Urothelium cell line (cell line): Measurements from ENCODE around the gene FOXP4.

ENCODE experiments used
- DNase-seq: peaks from one replicate; pipeline ENCODE4 v3.0.0; 2011; ENCODE audit warnings: low spot score, mixed read lengths
- FAIRE-seq: peaks from 2 replicates; lab custom pipeline; 2011; peaks lifted over from hg19 to GRCh38; lab: Jason Lieb, UNC

Gene FOXP4

DNA sequence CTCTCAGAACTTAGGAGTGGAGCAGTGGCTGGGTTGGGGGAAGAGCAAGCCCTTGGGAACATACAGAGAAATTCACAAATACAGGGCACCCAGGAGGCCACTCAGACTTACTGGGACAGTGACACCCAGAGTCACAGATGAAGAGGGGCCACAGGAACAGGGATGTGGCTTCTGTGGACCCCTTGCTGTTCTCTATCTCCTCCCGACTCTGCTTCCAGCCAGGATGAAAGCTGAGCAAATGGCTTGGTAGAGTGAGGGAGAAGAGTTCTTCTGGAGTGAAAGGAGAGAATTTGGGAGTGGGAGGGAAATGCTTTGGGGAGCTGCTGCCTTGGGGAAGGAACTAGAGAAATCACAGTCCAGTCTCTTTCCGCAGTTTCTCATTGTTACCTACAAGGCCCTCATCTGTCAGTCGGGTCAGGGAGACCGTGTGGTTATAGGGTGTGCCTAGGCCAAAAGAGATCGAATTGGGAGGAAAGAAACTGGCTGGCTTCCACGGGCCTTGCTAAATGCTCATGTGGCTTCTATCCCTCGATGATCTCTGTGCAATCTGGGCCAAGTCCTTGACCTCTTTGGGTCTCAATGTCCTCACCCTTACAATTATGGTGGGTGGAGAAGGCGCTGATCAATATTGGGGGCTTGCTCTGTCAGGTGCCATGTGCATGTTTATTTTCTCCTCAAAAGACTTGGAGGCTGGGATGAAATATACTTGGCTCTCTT is 17.0 kb downstream of the FOXP4 start:
- DNase-seq (no peak), FAIRE-seq (no peak)

DNA sequence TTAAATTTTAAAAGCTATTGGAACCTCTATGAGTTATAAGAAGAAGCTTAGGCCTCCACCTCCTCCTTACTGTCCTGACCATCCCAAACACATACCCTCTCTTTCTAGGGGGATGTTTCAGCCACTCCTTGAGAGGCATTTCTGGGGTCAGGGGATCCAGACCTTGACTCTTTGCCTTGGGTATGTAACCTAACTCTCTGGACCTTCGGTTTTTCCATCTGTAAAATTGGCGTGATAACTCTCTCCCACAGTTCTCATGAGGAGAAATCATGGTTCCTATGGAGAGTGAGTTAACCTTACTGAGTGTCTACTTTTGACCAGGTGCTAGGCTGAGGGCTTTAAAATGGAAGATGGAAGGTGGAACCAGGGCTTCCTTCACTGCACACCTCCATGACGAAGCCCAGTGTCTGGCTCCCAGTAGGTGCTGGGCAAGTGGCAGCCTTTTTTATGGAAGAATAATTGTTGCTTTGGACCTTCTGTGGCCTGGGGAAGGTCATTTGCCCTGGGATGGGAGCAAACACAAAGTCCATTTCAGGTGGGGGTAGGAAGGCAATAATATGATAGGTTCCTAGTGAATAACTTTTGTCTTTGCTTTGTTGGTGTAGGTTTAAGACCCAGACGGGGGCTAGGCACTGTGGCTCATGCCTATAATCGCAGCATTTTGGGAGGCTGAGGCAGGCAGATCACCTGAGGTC is 18.4 kb downstream of the FOXP4 start:
- FAIRE-seq (no peak), DNase-seq (no peak)

DNA sequence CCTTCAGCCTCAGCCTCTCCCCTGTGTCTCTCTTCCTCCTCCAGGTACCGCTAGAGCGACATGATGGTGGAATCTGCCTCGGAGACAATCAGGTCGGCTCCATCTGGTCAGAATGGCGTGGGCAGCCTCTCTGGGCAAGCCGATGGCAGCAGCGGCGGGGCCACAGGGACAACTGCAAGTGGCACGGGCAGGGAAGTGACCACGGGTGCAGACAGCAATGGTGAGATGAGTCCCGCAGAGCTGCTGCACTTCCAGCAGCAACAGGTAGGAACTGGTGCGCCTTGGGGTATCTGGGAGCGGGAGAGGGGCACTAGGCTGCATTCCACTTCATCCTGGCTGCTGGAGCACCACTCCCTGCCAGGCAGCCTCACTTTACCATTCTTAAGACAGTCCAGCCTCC is 19.5 kb downstream of the FOXP4 start:
- DNase-seq (no peak), FAIRE-seq (no peak)

DNA sequence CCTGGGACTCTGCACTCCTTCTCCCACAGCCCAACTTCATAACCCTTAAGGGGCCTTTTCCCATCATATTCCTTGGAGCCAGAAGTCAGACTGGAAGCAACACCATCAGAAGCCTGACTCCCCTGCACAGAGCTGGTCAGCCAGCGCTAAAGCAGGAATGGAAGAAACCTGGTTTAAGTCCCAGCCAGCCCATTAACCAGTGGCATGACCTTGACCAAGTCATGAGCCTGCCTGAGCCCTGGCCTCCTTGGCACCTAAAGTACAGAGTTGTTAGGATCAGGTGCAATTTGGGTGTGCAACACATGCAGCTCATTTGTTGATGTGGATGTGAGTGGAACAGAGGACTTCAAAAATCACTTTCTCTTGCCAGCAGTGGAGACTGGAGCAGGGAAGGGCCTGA is 20.8 kb downstream of the FOXP4 start:
- FAIRE-seq = no peak
- DNase-seq = no peak

DNA sequence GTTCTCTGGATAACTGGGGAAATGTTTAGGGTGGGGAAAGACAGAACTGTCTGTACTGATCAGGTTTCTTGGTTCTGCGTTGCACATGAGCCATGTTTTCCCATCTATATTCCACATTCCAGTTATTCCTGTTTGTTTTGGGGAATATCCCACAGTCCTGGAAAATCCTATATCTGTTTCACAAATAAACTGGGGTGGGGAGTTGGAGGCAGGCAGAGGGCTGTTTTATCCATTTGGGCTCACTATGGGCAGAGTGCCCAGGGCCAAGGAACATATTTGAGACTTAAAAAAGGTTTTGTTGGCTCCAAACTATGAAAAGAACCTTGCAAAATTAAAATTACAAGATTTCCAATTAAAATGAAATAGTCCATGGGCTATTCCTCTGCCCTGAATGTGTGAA is 21.5 kb downstream of the FOXP4 start:
- no peak for FAIRE-seq

DNA sequence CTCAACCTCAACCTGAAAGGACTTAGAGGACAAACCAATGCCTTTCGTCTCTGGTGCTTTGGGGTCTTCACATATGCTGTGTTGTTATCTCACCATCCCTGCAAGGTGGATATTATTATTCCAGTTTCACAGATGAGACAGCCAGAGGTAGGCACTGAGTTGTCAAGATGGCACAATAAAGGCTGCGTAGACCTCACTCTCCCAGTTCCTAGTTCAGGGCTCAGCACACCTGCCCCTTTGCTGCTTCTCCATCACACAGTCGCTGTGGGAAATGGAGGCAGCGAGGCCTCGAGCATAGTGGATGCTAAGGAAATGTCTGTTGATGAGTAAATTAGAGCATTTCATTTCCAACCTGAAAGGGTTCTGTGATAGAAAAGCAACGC is 22.0 kb downstream of the FOXP4 start:
- FAIRE-seq = peak; percentile 42
- DNase-seq = no peak

More for the DNA sequence above, 21.5 kb downstream of the FOXP4 start:
- no peak for DNase-seq

DNA sequence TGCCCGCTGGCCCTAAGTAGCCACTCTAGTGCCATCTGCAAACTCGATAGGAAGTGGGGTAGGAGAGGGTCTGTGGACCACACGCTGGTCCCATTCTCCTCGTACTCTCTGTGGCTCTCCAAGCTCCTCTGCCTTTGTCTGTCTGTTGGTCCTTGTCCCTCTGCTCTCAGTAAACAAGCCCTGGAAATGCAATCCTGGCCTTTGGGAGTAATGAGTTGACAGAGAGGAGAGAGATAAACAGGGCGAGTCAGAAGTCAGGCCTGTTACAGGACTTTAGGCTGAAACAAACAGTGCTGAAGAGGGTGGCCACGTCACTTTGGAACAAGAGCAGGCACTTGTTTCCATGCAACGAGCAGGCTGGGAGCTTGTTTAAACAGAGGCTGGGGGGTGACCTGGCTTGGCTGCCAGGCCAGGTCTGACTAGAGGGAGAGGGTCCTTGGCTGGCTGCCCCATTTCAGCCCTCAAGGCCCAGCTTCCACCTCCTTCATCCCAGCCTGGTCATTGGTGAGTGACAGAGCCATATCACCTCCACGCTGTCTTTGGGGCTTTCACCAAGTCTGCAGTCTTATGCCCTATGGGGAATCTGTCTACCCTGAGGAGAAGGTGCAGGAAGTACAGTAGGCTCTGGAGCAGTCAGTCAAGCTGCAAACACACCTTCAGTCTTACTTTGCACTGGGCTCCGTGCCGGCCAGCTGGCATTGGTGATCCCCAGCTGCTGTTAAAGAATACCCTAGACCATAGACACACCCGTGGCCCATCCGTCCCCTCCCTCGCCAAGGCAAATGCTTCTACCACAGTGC is 22.6 kb downstream of the FOXP4 start:
- DNase-seq = no peak
- FAIRE-seq = no peak

DNA sequence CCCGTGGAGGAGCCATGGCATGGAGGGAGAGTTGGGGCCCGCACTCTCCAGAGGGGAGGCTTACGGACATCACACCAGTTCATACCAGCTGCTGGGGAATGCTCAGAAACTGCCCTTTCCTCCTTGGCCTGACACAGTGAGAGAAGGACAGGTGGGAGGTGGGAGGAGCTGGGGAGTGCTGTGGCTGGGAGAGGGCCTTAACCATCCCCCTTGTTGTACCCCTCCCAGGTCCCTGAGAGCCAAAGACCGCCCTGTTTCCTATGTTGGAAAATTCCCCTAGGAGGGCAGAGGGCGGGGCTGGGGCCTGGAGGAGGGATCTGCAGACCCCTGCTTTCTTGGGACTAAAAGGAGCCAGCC is 24.1 kb downstream of the FOXP4 start:
- no peak for DNase-seq
- FAIRE-seq = no peak

DNA sequence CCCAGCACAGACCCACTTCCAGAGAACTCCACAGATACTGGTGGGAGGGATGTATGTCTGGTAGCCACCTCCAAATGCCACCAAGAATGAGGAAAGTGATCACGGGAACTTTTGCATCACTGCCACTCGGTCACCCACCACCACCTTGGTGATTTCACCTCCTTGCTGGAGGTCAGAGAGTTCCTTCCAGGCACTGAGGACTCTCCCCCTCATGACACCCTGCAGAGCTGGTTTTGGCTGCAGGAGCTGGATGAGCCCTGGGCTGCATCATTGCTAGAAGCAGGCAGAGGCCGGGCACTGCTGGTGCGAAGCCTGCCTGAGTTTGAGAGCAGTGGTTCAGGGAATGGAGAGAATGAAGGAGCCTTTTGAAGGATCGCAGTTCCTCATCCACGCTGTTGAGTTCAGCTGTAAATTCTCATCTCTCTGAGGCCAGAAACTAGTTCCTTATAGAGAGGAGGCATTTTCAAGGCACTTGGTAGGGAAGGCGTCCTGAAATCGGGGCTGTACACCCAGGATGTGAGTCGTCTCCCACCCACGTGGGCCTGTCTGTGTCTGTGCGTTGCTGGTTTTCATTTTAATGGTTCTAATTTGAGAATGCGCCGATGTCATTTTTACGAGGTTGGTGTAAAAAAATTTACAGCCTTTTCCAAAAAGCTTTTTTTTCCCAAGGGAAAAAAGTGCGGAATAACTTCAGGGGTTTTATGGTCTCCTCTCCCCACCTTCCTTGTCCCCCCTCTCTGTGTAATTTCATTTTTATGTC is 25.0 kb downstream of the FOXP4 start:
- DNase-seq = no peak

DNA sequence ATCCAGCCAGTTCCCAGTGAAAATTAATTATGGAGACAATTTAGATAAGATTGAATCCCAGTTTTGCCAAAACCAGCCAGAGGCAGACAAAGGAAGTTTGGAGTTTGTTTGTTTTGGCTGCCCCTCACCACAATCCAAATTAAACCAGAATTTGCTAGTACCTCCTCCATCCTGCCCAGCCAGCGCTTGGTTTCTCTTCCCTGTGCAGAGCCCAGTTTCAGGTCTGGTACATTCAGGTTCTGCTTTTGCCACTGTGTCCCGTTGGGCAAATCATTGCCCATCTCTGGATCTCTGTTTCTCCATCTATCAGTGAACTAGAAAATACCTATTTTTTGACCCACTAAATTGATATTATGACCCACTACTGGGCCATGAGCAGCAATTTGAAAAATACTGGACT is 26.4 kb downstream of the FOXP4 start:
- FAIRE-seq (no peak), DNase-seq (no peak)

More for the DNA sequence above, 25.0 kb downstream of the FOXP4 start:
- no peak for FAIRE-seq

DNA sequence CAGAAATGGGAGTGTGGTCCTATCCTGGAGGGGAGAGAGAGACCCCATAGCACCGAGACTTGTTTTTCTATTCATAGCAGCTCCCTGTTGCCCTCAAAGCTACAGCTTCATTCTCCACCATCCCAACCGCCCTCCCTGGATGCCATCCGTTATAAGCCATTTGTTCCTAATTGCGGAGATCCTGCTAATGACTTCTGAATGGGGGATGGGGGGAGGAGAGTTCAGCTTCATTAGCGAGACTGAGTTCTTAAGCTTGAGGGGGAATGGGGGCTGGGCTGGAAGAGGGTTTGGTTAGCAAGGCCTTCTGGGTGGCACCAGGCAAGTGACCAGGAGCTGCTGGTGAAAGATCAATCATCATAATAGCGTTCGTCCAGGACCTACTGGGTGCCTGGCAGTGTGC is 27.1 kb downstream of the FOXP4 start:
- FAIRE-seq (no peak), DNase-seq (no peak)

DNA sequence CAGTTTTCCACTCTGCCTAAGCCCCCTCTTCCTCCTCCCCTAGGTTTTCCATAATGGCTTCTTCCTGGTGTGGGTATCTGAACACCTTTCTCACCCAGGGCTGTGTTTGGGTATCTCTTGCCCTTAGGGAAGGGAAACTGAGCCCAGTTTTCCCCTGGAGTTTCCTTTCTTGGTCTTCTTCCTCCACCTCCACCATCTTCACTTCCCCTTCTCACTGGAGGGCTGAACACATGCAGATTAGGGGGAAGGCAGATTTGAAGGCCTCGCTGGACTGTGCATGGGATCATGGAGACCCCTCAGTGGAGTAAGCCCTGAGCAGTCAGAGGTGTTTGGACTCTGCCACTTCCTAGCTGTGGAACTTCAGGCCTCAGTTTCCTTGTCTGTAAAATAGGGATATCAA is 27.8 kb downstream of the FOXP4 start:
- no peak for FAIRE-seq
- DNase-seq = no peak

DNA sequence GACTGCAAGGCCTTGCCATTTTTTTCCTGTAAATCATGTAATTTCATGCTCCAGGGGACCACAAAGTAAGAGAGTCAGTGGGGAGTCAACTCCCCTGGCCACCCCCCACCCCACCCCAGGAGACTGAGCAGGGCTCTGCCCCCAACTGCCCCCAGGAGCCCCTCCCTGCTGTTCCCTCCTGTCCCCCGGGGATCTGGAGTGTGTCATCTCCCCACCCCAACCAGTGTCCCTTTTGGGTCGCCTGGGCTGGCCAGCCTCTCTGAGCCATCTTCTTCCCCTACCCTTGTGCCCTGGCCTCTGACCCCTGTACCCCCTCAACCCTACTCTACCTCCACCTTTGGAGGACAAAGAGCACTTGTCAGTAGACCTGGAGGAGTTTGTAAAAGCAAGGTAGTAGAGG is 29.4 kb downstream of the FOXP4 start:
- no peak for FAIRE-seq
- DNase-seq = no peak

DNA sequence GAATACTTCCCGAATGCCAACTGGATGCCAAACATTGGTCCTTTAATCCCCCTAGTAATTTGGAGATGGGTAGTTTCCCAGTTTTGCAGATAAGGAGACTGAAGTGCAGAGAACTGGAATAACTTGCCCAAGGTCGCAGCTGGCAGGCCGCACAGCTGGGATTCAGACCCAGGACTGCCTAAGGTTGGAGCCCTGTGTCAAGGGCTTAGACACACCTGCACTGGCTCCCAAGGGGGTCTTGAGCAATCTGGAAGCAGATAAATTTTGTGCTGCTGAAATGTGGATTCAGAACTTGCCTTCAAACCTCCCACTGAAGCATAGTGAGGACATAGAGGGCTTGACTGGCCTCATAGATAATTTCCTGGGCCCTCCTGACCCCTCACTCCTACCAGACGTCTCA is 30.5 kb downstream of the FOXP4 start:
- DNase-seq (no peak), FAIRE-seq (no peak)

DNA sequence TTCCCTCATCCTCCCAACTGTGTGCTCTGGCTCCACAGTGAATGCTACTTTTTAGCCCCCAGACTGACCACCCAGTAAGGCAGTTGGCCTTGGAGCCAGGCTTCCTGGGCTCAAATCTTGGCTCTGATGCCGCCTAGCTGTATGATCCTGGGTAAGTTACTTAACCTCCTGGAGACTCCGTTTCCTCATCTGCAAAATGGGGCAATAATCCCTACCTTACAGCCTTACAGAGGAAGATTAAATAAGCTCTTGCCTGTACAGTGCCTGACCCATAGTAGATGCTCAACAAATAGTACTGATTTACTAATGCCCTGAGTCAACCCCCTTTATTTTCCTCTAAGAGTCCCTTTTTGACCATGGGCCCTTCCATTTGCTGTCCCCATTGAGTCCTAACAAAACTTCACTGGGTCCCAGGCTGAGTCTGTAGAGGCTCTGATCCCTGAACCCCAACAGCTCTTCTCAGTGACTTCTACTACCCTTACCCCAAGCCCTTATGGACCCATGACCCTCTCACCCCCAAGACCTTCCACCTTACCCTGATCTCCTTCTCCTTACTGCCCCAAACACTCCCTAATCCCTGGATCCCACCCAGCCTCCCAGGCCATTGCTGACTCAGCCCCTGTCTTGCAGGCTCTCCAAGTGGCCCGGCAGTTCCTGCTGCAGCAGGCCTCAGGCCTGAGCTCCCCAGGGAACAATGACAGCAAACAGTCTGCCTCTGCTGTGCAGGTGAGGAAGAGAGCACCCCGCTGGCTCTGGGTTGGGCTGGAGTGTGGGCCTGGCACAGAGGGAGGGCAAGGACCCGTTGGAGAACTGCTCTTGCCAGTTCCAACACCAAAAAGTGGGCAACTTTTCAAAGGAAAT is 31.4 kb downstream of the FOXP4 start:
- FAIRE-seq = no peak
- DNase-seq = peak; percentile 50

DNA sequence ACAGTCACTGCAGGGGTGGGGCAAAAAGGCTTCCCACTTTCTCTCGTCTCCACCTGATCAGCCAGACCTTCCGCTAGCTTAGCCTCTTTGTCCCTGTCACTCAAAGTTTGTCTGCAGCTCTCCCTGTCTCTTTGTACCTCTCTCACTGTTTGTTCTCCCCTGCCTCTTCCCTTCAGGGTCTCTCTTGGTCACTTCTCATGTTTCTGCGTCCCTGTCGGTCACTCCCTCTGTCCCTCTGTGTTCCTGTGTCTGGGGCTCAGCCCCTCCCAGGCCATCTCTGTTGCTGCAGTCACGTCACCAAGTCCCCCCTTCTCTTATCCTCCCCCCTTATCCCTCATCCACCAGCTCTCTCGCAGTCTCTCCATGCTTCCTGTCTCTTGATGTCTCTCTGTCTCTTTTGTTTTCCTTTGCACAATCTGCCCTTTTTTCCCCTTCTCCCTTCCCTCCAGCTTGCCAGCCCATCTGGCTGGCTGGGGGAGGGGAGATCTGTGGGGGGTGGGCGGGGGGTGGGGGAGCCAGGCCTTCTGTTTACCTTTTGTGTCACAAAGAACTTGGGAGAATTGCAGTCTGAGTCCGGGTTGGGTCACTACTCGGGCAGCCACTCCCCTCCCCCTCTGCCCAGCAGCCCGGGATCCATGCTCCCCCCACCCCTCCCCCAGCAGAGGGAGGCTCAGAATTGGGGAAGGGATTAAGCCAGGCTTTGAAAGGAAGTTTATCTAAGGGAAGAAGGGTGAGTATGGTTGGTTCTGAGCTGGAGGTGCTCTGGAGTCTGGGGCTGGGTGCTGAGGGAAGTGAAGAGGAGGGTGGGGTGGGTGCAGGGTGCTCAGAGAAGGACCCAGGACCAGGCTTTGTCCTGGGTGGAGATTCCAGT is 32.3 kb downstream of the FOXP4 start:
- FAIRE-seq = no peak
- peak; percentile 34 for DNase-seq

DNA sequence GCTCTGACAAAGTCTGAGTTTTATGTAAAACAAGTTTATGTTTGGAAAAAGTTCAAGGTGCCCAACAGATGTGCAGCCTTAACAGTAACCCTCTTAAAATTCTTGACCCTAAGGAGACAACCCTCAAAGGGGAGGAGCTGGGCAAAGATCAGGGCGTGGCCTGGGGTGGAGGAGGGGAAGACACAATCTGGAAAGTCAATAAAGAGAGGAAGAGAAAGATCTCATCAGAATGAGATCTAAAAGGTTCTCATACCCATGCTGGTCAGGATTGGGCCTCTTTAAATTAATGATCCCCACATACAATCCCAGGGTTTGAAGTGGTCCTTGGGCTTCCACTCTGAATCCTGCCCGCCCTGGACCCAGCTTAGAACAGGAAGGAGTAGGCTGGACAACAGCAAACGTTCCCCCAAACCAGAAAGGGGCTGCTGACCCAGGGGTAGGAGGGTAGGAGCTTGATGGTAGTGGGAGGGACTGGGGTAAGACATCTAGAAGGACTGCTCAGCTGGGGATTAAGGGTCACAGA is 33.0 kb downstream of the FOXP4 start:
- DNase-seq (no peak), FAIRE-seq (no peak)

DNA sequence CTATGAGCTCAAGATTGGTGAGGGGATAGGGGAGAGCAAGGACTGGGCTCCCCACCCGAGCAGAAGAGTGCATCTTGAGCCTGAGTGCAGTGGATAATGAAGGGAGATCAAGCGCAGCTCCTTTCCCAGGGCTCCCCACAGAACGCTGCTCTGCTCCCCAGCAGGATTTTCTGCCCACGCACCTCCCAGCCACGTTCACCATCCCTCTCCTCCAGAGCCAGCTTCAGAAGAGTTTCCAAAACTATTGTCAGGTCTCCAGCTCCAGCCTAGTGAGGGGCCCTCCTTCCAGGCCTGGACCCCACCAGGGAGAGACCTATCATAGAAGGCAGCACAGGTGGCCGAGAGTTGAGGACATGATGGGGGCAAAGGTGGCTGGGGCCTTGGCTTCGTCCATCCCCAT is 34.5 kb downstream of the FOXP4 start:
- no peak for FAIRE-seq
- no peak for DNase-seq

DNA sequence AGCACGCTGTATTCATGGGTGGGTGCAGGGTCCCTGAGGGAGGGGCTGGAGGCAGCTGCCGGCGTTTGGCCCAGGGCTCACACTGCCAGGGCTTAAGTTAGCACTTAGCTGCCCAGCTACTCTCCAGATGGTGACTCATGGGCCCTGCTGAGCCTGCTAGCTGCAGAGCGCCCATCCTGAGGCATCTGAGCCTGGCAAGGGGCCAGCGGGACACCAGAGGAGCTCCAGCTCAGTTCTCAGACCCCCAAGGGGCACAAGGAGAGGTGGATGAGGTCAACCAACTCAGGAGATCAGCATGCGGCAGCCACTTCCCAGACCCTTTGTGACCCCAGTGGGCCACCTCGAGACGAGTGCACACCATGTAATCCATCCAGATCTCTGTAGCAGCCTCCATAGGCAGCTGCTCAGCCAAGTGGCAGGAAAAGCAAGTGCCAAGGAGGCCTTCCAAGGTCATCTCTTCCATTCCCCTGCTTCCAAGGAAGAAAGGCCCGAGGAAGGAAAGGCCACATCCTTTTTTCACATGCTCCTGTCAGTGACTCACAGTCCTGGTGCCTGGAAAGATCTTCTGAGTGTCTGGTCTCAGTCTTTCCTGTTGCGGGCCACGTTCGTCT is 35.3 kb downstream of the FOXP4 start:
- DNase-seq = peak; percentile 93
- FAIRE-seq = peak; percentile 13
